Endothelial cell (in vitro differentiated cells): ENCODE measurements around the gene DPH1. TPM values are rescaled to one million over a fixed set of nuclear protein-coding genes. Genes with fewer than 3 reads are reported as not detected.

Experiments used
- DNase-seq: peaks from one replicate; pipeline ENCODE4 v3.0.0; 2021; ENCODE audit warnings: low spot score
- H3K27ac Mint-ChIP-seq: one replicate; pipeline ENCODE4 v1.8.0; 2021; ENCODE audit warnings: mixed read lengths, inconsistent platforms; ENCODE audit not compliant: unreplicated experiment
- H3K27me3 Mint-ChIP-seq: one replicate; pipeline ENCODE4 v1.8.0; 2021; ENCODE audit warnings: mild to moderate bottlenecking, moderate library complexity, mixed read lengths, inconsistent platforms; ENCODE audit not compliant: unreplicated experiment
- H3K36me3 Mint-ChIP-seq: one replicate; pipeline ENCODE4 v1.8.0; 2021; ENCODE audit warnings: mild to moderate bottlenecking, low read depth, mixed read lengths, inconsistent platforms; ENCODE audit not compliant: unreplicated experiment
- H3K4me1 Mint-ChIP-seq: one replicate; pipeline ENCODE4 v1.8.0; 2021; ENCODE audit warnings: mild to moderate bottlenecking, mixed read lengths, inconsistent platforms; ENCODE audit not compliant: unreplicated experiment
- H3K4me3 Mint-ChIP-seq: one replicate; pipeline ENCODE4 v1.8.0; 2021; ENCODE audit warnings: mild to moderate bottlenecking, mixed read lengths, inconsistent platforms; ENCODE audit not compliant: unreplicated experiment
- H3K9me3 Mint-ChIP-seq: one replicate; pipeline ENCODE4 v1.8.0; 2021; ENCODE audit warnings: mixed read lengths, inconsistent platforms; ENCODE audit not compliant: unreplicated experiment
- total RNA-seq: library from RNA; stranded (reverse); fragmentation: NEBNext Ultra II Directional; extraction: Animal tissue kit (Norgen Biotek cat#: 25700); gene quantifications from one replicate; pipeline ENCODE4 v1.2.1, GENCODE V29; 2021; ENCODE audit not compliant: unreplicated experiment
- TF ChIP-seq, protein P1 (sequence below): fragments of 200-600 bp; sonication (generic); IDR thresholded peaks from one replicate; pipeline ENCODE4 v1.5.0; 2021; ENCODE audit warnings: antibody characterized with exemption; ENCODE audit not compliant: unreplicated experiment

Gene DPH1
- total RNA-seq, 1 donor from 2014 or later, result 27.1 TPM

GRCh38 chr17:2028737-2029136, 1.2 kb upstream of the DPH1 start:
- peaks cover 12% of the 10 kb centered on the region for H3K27me3 Mint-ChIP-seq
- TF ChIP-seq, protein P1, sequence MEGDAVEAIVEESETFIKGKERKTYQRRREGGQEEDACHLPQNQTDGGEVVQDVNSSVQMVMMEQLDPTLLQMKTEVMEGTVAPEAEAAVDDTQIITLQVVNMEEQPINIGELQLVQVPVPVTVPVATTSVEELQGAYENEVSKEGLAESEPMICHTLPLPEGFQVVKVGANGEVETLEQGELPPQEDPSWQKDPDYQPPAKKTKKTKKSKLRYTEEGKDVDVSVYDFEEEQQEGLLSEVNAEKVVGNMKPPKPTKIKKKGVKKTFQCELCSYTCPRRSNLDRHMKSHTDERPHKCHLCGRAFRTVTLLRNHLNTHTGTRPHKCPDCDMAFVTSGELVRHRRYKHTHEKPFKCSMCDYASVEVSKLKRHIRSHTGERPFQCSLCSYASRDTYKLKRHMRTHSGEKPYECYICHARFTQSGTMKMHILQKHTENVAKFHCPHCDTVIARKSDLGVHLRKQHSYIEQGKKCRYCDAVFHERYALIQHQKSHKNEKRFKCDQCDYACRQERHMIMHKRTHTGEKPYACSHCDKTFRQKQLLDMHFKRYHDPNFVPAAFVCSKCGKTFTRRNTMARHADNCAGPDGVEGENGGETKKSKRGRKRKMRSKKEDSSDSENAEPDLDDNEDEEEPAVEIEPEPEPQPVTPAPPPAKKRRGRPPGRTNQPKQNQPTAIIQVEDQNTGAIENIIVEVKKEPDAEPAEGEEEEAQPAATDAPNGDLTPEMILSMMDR, result no peak
- peaks cover 10% of the 10 kb centered on the region for H3K4me1 Mint-ChIP-seq

GRCh38 chr17:2030779-2031163, 818 bp downstream of the DPH1 start:
- Mint-ChIP-seq H3K4me3 (peak overlapping the region; percentile 93), H3K4me1 (peaks cover 10% of the 10 kb centered on the region), H3K27me3 (peaks cover 12% of the 10 kb centered on the region), H3K27ac (no peak overlapping the region), H3K9me3 (no peaks in the 10 kb centered on the region), H3K36me3 (peaks cover 4% of the 10 kb centered on the region)
- peak; percentile 60 for DNase-seq
- TF ChIP-seq, protein P1, result no peak

More at GRCh38 chr17:2028737-2029136, 1.2 kb upstream of the DPH1 start:
- Mint-ChIP-seq H3K4me3 (no peak overlapping the region), H3K9me3 (no peaks in the 10 kb centered on the region), H3K27ac (no peak overlapping the region), H3K36me3 (peaks cover 4% of the 10 kb centered on the region)
- no peak for DNase-seq

GRCh38 chr17:2033153-2033552, 3.2 kb downstream of the DPH1 start:
- Mint-ChIP-seq H3K4me3 (no peak overlapping the region), H3K27ac (no peak overlapping the region), H3K9me3 (no peaks in the 10 kb centered on the region)

DNA sequence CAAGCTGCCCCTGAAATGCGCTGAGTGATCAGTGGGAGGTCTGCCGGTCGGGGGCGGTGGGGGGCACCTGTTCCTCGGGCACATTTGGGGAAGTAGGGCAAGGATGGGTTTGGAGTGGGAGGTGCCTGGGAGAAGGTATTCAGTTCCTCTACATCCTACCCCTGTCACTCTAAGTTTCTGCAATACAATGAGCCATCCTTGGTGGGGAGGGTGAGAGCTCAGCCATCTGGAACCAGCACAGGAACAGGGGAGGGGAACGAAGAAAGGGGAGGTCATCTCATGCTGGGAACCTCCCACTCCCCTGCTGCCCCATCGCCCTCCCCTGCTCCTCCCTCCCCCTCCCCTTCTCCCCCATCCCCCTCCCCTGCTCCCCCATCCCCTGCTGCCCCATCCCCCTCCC, 4.2 kb downstream of the DPH1 start:
- no peak for DNase-seq

More at GRCh38 chr17:2033153-2033552, 3.2 kb downstream of the DPH1 start:
- H3K27me3 Mint-ChIP-seq, result peaks cover 5% of the 10 kb centered on the region
- TF ChIP-seq, protein P1, result no peak
- peaks cover 10% of the 10 kb centered on the region for H3K36me3 Mint-ChIP-seq
- no peak for DNase-seq
- H3K4me1 Mint-ChIP-seq, result peaks cover 5% of the 10 kb centered on the region

GRCh38 chr17:2034806-2035540, 5.0 kb downstream of the DPH1 start:
- peaks cover 5% of the 10 kb centered on the region for H3K4me1 Mint-ChIP-seq
- no peak for DNase-seq
- H3K9me3 Mint-ChIP-seq, result no peaks in the 10 kb centered on the region
- H3K4me3 Mint-ChIP-seq, result no peak overlapping the region
- TF ChIP-seq, protein P1, result no peak
- H3K36me3 Mint-ChIP-seq, result peaks cover 14% of the 10 kb centered on the region
- no peak overlapping the region for H3K27ac Mint-ChIP-seq
- peaks cover 2% of the 10 kb centered on the region for H3K27me3 Mint-ChIP-seq

More for the DNA sequence above, 4.2 kb downstream of the DPH1 start:
- no peak overlapping the region for H3K27ac Mint-ChIP-seq
- H3K27me3 Mint-ChIP-seq, result peaks cover 5% of the 10 kb centered on the region
- H3K4me1 Mint-ChIP-seq, result peaks cover 5% of the 10 kb centered on the region
- H3K9me3 Mint-ChIP-seq, result no peaks in the 10 kb centered on the region
- H3K36me3 Mint-ChIP-seq, result peaks cover 14% of the 10 kb centered on the region
- H3K4me3 Mint-ChIP-seq, result no peak overlapping the region
- TF ChIP-seq, protein P1, result no peak
